Stimulated activated CD4-positive, alpha-beta T cell treated with anti-CD3 and anti-CD28 coated beads, Interleukin-2, amount 100 ng/mL, for 4 hours (primary cell): ENCODE results near the gene SLC29A1.
"Not testable (repeated sequence)": the region's sequence is repeated elsewhere in the genome, so short reads cannot be mapped to it uniquely, and the experiment has no call there.

Experiments
- DNase-seq: peaks from one replicate; pipeline ENCODE4 v3.0.0-alpha.2; 2020; ENCODE audit warnings: low read depth

SLC29A1 gene

GRCh38 chr6:44223319-44224028 is at the start of gene SLC29A1:
Gene SLC29A1 (plus strand): TSS chr6:44223595. CDS start chr6:44227314, 3,719 bp downstream.
- DNase-seq = peak; percentile 82

- DNase-seq = no peak
Observed at GRCh38 chr6:44176130-44176761, 47.1 kb upstream of the SLC29A1 start.

GRCh38 chr6:44176762-44177509 is 46.5 kb upstream of the SLC29A1 start:
- no peak for DNase-seq

DNA sequence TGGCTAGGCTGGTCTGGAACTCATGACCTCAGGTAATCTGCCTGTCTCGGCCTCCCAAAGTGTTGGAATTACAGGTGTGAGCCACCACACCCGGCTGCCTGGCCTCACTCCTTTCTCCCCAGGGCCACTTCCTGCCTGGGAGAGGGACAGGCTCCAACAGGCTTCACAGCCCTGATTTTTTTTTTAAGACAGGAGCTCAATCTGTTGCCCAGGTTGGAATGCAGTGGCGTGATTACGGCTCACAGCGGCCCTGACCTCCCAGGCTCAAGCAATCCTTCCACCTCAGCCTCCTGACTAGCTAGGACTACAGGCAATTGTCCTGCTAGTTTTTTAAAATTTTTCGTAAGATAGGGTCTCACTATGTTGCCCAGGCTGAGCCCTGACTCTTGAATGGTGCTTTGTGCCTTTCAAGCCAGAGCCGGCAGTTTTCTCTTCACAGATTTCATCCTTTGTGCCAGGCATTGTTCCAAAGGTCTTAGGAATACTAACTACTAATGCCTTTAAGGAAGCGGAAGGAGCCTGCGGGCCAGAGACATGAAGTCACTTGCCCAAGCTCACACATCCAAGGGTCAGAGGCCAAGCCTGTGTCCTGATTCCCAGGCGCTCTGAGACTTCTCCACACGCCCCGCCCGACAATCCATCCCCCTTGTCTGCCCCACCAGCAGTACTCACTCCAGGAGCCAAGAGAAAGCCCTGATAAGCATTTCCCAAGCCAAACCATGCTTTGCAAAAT is 45.5 kb upstream of the SLC29A1 start:
- DNase-seq = no peak

DNA sequence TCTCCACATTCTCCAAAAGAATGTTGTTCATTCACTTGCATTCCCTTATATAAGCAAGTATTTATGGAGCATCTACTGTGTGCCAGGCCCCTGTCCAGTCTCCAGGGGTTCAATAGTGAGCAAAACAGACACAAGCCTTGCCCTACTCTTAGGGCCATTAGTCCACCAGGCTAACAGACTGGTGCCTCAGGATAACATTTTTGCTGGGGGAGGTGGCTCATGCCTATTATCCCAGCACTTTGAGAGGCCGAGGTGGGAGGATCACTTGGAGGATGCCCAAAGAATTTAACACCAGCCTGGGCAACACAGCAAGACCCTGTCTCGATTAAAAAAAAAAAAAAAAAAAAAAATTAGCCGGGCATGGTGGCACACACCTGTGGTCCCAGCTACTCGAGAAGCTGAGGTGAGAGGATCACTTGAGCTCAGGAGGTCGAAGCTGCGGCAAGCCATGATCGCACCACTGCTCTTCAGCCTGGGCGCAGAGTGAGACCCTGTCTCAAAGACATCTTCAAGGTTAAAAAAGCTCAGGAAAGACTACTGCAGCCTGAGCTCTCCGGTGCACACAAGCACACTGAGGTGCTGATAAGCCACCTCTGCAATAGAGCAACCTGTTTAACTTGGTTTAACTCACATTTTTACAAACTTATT is 44.8 kb upstream of the SLC29A1 start:
- DNase-seq = no peak

DNA sequence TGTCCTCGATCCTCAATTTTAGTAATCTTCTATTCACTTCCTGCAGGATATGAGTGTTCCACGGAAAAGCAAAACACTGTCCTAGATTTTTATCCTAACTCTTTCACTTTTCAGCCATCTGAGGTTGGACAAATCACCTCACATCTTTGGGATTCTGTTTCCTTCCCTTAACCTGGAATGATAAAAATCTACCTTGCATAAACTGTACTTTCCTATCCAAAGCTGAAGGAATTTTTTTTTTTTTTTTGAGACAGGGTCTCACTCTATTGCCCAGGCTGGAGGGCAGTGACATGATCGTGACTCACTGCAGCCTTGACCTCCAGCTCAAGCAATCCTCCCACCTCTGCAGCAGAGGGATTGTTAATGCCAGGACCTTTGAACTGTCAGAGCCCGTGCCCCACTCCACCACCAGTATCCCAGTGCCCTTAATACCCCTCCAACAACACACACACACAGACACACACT is 44.3 kb upstream of the SLC29A1 start:
- no peak for DNase-seq

DNA sequence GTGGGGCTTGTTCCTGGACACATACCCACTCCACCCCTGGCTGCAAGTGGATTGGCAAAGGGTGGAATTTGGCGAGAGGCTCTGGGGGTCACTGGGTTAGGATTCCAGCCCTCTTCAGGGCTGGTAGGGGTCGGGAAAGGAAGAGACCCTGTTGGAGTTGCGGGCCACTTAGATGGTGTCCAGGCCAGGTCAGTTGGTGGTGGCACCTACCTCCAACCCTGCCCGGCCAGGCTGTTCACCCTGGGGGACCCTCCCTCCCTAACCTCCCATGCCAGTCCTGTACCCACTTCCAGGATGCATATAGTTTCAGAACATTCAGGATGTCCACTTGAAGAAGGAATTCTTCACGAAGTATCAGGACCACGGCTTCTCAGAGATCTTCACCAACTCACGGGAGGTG is 43.7 kb upstream of the SLC29A1 start:
- DNase-seq = no peak

- DNase-seq = no peak
Observed at GRCh38 chr6:44180406-44180805, 43.0 kb upstream of the SLC29A1 start.

- no peak for DNase-seq
Observed at GRCh38 chr6:44180886-44181285, 42.5 kb upstream of the SLC29A1 start.

DNA sequence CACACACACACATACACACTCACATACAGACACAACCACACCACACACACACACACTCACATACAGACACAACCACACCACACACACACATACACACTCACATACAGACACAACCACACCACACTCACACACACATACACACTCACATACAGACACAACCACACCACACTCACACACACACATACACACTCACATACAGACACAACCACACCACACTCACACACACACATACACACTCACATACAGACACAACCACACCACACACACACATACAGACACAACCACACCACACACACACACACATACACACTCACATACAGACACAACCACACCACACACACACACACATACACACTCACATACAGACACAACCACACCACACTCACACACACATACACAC is 41.6 kb upstream of the SLC29A1 start:
- not testable (repeated sequence) for DNase-seq

DNA sequence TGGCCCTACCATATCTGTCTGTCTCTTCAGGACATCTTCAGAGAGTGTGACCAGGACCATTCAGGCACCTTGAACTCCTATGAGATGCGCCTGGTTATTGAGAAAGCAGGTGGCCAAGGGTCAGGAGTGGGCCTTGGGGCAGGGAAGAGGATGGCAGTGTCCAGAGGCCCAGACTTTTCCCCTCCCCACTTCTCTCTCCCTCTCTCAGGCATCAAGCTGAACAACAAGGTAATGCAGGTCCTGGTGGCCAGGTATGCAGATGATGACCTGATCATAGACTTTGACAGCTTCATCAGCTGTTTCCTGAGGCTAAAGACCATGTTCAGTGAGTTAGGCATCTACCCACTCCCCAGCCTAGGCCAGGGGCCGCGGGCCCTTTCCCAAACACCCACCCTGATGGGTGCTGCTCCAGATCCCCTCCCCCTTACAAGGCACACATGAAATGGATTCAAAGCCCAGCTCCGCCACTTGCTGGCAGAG is 40.4 kb upstream of the SLC29A1 start:
- no peak for DNase-seq

- no peak for DNase-seq
Observed at GRCh38 chr6:44183783-44184182, 39.6 kb upstream of the SLC29A1 start.

GRCh38 chr6:44185356-44185755 is 38.0 kb upstream of the SLC29A1 start:
- not testable (repeated sequence) for DNase-seq

DNA sequence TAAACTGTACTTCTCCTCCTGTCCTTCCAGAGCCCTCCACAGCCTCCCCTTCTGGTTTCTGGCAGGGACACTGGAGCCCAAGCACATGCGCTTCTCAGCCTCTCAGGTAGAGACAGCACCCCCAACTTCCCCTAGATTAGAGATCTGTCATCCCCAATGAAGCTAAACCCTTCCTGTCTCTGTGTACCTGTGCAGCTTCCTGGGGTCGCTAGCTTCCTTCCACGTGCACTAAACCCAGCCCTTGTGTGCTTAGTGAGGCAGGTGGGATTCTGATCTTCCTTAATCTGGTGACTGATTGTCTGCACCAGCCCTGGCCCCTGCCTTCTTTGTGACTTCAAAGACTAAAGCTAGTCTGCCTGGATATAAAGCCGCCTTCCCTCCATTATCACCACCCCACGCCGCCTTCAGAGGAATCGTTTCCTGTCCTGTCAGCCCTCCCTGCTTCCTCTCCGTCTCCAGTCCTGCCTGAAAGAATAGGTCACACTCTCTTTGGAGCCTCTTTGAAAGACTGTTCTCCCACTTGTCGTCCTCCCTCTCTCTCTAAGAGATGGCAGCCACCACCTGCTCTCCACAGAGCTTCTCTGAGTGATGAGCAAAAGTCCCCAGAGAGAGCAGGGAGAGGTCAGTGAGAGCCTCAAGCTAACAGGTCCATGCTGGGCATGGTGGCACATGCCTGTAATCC is 37.3 kb upstream of the SLC29A1 start:
- no peak for DNase-seq

GRCh38 chr6:44186635-44187025 is 36.8 kb upstream of the SLC29A1 start:
- no peak for DNase-seq

DNA sequence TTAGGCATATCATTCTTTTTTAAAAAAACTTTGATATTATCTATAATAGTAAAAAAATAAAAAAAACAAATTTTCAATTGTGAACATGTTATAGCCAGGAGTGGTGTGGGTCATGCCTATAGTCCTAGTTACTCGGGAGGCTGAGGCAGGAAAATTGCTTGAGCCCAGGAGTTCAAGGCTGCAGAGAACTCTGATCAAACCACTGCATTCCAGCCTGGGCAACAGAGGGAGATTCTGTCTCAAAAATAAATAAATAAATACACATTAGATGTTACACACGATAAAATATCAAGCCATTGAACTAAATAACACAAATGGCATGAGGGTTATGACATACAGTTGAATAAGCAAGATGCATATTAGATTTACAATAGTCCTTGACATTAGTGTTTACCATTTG is 34.6 kb upstream of the SLC29A1 start:
- no peak for DNase-seq

- no peak for DNase-seq
Observed at GRCh38 chr6:44189257-44189656, 34.1 kb upstream of the SLC29A1 start.

GRCh38 chr6:44190715-44191114 is 32.7 kb upstream of the SLC29A1 start:
- no peak for DNase-seq

GRCh38 chr6:44192428-44193041 is 30.9 kb upstream of the SLC29A1 start:
- DNase-seq = no peak

- no peak for DNase-seq
Observed at GRCh38 chr6:44193307-44193910, 30.0 kb upstream of the SLC29A1 start.
